A673 (cell line): Measurements from ENCODE around the gene EPN1.

Experiments used
- CTCF ChIP-seq: fragments of 300-800, 200-600 bp; sonication (generic); conservative IDR thresholded peaks from 2 replicates; pipeline ENCODE4 v1.5.1; 2017; ENCODE audit warnings: low read depth, mild to moderate bottlenecking, antibody characterized with exemption, low read length, moderate library complexity, mixed read lengths
- EZH2 ChIP-seq: fragments of 200-600 bp; sonication (generic); IDR thresholded peaks from 2 replicates; pipeline ENCODE4 v1.6.1; 2017; ENCODE audit warnings: borderline replicate concordance, low read depth, mild to moderate bottlenecking, mixed read lengths, antibody characterized with exemption, low read length; ENCODE audit not compliant: poor library complexity, severe bottlenecking

GRCh38 chr19:55640043-55640576, 34.9 kb upstream of the EPN1 start:
- TF ChIP-seq CTCF (peak; percentile 58), EZH2 (no peak)
